Measurements from ENCODE around the gene USP6.
"Not testable (repeated sequence)": the region's sequence is repeated elsewhere in the genome, so short reads cannot be mapped to it uniquely, and the experiment has no call there.

USP6 gene

DNA sequence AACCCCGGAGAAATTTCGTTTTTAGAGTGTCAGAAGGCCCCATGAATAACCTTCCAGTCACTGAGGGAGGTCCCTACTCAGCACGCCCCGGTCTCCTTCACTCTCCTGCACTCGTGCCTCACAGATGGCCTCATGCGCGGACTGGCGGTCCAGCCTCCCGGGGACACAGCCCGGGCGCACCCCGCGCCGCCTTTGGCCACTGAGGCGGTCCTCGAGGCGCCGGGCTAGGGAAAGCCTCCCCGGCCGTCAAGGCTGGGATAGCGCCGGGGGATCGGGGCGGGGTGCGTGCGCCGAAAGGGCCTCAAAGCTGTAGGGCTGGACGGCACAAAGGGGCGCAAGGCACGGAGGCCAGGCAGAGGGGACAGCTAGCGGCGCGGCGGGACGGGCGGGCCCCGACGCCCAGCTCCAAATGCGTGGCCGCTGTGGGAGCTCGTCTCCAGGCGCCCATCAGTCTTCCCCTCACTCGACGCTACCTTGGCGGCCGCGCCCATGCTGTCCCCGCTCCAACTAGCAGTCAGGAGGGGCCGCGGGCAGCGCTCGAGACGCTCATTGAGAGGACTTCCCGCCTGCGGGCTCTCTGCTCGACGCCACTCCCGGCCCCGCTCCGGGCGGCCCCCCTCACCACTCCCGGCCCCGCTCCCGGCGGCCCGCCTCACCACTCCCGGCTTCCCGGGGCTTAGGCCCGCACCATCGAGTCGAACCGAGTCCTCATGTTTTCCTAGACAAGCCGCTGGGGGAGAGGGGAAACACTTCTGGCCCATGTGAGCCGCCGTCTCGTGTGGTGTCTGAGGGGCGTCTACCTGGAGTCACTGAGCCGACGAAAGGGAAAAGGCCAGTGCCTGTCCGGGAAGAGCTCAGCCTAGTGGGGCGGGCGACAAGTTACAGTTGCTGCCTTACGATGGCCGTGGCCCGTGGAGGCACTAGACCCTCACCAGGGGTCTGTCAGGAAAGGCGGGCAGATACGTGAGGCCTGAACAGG lies at the start of gene USP6:
TSS of gene USP6 (plus strand) at position 360 of the 979 bp plus-strand sequence. CDS start 14,336 bp downstream, outside the sequence.
- H3K27me3 ChIP-seq (replicated peaks; ENCODE audit: insufficient read depth, low read length) = no peaks in the 10 kb centered on the region; the same call in 1 of the 2 replicates
- H3K36me3 ChIP-seq (replicated peaks; ENCODE audit: insufficient read depth, low read length) = no peaks in the 10 kb centered on the region
- H3K4me3 ChIP-seq (ENCODE audit: low read length) = no peak within 1 kb of the TSS

DNA sequence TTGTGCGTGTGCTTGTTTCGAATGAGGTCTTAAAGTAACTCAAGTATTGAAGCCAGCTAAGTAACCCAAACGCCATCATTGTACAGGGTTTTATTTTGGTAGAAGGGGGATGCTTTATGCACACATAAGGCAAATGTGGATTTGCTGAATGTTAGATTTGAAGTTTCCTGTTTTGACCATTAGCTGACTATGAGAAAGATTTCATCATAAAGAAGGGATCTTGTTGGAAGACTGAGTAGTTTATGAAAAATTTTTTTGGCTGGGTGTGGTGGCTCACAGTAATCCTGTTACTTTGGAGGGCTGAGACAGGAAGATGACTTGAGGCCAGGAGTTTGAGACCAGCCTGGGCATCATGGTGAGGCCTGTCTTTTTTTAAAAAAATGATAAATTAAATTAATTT lies 47.6 kb upstream of the USP6 start:
- H3K79me2 ChIP-seq (ENCODE audit: low read length) = no peaks in the 10 kb centered on the region
- no peak overlapping the region for H3K4me3 ChIP-seq (ENCODE audit: low read length)
- H3K9me2 ChIP-seq (replicated peaks; ENCODE audit: insufficient read depth, low read length) = no peaks in the 10 kb centered on the region
- no peaks in the 10 kb centered on the region for H3K36me3 ChIP-seq (replicated peaks; ENCODE audit: insufficient read depth, low read length)
- no peaks in the 10 kb centered on the region for H3K4me1 ChIP-seq (ENCODE audit: low read length)
- H2AFZ ChIP-seq (ENCODE audit: low read length) = no peak overlapping the region
- H3K27ac ChIP-seq (ENCODE audit: low read length) = no peak overlapping the region
- no peak overlapping the region for H3K4me2 ChIP-seq (ENCODE audit: low read depth, low read length)
- H3F3A ChIP-seq (ENCODE audit: insufficient read depth, low read length) = no peaks in the 10 kb centered on the region
- DNase-seq = no peak
- H3K9ac ChIP-seq (ENCODE audit: low read length) = no peak overlapping the region
- no peak for TF ChIP-seq EZH2 (optimal IDR thresholded peaks at IDR 0.05; ENCODE audit: low read depth, low read length)
- no peak for TF ChIP-seq CTCF (IDR thresholded peaks at IDR 0.05; ENCODE audit: low read length)
- TF ChIP-seq EZH2phosphoT487 (IDR thresholded peaks at IDR 0.05; ENCODE audit: low read length) = no peak
- no peaks in the 10 kb centered on the region for H4K20me1 ChIP-seq (ENCODE audit: insufficient read depth, low read length)
- no peaks in the 10 kb centered on the region for H3K9me3 ChIP-seq (replicated peaks; ENCODE audit: insufficient read depth, low read length)
- H3K27me3 ChIP-seq (replicated peaks; ENCODE audit: insufficient read depth, low read length) = no peaks in the 10 kb centered on the region

More for the DNA sequence above, at the start of gene USP6:
- DNase-seq = no peak
- Histone ChIP-seq H3K4me1 (ENCODE audit: low read length) (no peaks in the 10 kb centered on the region), H3K9ac (ENCODE audit: low read length) (no peak within 1 kb of the TSS), H3K4me2 (ENCODE audit: low read depth, low read length) (no peak within 1 kb of the TSS), H3K27ac (ENCODE audit: low read length) (no peak within 1 kb of the TSS), H3K79me2 (ENCODE audit: low read length) (peaks cover 6% of the 10 kb centered on the region), H3K9me2 (replicated peaks; ENCODE audit: insufficient read depth, low read length) (no peaks in the 10 kb centered on the region), H3F3A (ENCODE audit: insufficient read depth, low read length) (0 out of 2 replicates have a peak, but pooled peaks cover 3% of the 10 kb centered on the region), H3K9me3 (replicated peaks; ENCODE audit: insufficient read depth, low read length) (no peaks in the 10 kb centered on the region), H2AFZ (ENCODE audit: low read length) (no peak within 1 kb of the TSS), H4K20me1 (ENCODE audit: insufficient read depth, low read length) (no peaks in the 10 kb centered on the region)
- TF ChIP-seq EZH2 (optimal IDR thresholded peaks at IDR 0.05; ENCODE audit: low read depth, low read length) = no peak
- TF ChIP-seq EZH2phosphoT487 (IDR thresholded peaks at IDR 0.05; ENCODE audit: low read length) = no peak
- TF ChIP-seq CTCF (IDR thresholded peaks at IDR 0.05; ENCODE audit: low read length) = no peak

DNA sequence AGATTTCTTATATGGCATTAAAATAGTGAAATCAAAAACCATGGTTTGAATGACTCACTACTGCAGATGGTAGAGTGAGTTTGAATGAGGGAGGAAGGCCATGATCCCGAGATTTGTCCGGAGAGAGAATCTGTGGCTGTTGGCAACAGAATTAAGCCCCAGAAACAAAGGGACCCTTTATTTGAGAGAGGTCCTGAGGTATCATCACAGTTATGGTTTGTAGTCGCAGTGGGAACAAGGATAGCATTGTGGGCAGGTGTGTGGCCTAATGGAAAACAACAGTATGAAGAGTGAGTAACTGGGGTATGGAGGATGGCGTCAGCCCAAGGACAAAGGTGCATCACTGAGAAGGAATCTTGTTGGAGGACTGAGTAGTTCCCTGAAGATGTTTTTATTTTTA lies 46.1 kb upstream of the USP6 start:
- no peak overlapping the region for H3K9ac ChIP-seq (ENCODE audit: low read length)
- no peaks in the 10 kb centered on the region for H3K9me2 ChIP-seq (replicated peaks; ENCODE audit: insufficient read depth, low read length)
- no peak overlapping the region for H3K4me2 ChIP-seq (ENCODE audit: low read depth, low read length)
- no peak overlapping the region for H3K4me3 ChIP-seq (ENCODE audit: low read length)
- no peaks in the 10 kb centered on the region for H3F3A ChIP-seq (ENCODE audit: insufficient read depth, low read length)
- no peaks in the 10 kb centered on the region for H3K4me1 ChIP-seq (ENCODE audit: low read length)
- no peaks in the 10 kb centered on the region for H3K36me3 ChIP-seq (replicated peaks; ENCODE audit: insufficient read depth, low read length)
- TF ChIP-seq CTCF (IDR thresholded peaks at IDR 0.05; ENCODE audit: low read length) = no peak
- TF ChIP-seq EZH2 (optimal IDR thresholded peaks at IDR 0.05; ENCODE audit: low read depth, low read length) = no peak
- TF ChIP-seq EZH2phosphoT487 (IDR thresholded peaks at IDR 0.05; ENCODE audit: low read length) = no peak
- no peak overlapping the region for H2AFZ ChIP-seq (ENCODE audit: low read length)
- no peaks in the 10 kb centered on the region for H3K9me3 ChIP-seq (replicated peaks; ENCODE audit: insufficient read depth, low read length)
- H3K79me2 ChIP-seq (ENCODE audit: low read length) = no peaks in the 10 kb centered on the region
- no peaks in the 10 kb centered on the region for H3K27me3 ChIP-seq (replicated peaks; ENCODE audit: insufficient read depth, low read length)
- no peak for DNase-seq
- no peak overlapping the region for H3K27ac ChIP-seq (ENCODE audit: low read length)
- H4K20me1 ChIP-seq (ENCODE audit: insufficient read depth, low read length) = no peaks in the 10 kb centered on the region

- not testable (repeated sequence) for H3K9me2 ChIP-seq (replicated peaks; ENCODE audit: insufficient read depth, low read length); H4K20me1 ChIP-seq (ENCODE audit: insufficient read depth, low read length); DNase-seq; H3K27me3 ChIP-seq (replicated peaks; ENCODE audit: insufficient read depth, low read length); H3K27ac ChIP-seq (ENCODE audit: low read length); H3K9me3 ChIP-seq (replicated peaks; ENCODE audit: insufficient read depth, low read length); H3K4me3 ChIP-seq (ENCODE audit: low read length); H3K4me1 ChIP-seq (ENCODE audit: low read length); H3F3A ChIP-seq (ENCODE audit: insufficient read depth, low read length); H3K9ac ChIP-seq (ENCODE audit: low read length); H3K4me2 ChIP-seq (ENCODE audit: low read depth, low read length); H3K79me2 ChIP-seq (ENCODE audit: low read length); H3K36me3 ChIP-seq (replicated peaks; ENCODE audit: insufficient read depth, low read length)
- 0 out of 2 replicates have a peak overlapping the region, but pooled peaks have one; percentile 12 for H2AFZ ChIP-seq (ENCODE audit: low read length)
Observed at GRCh38 chr17:5075472-5075871, 40.4 kb upstream of the USP6 start.

DNA sequence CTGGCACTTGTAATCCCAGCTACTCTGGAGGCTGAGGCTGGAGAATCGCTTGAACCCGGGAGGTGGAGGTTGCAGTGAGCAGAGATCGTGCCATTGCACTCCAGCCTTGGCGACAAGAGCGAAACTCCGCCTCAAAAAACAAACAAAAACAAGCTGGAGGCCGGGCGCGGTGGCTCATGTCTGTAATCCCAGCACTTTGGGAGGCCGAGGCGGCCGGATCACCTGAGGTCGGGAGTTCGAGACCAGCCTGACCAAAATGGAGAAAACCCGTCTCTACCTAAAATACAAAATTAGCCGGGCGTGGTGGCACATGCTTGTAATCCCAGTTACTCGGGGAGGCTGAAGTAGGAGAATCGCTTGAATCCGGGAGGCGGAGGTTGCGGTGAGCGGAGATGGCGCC lies 38.6 kb upstream of the USP6 start:
- H3K4me1 ChIP-seq (ENCODE audit: low read length); H3F3A ChIP-seq (ENCODE audit: insufficient read depth, low read length); DNase-seq; H2AFZ ChIP-seq (ENCODE audit: low read length); H3K27ac ChIP-seq (ENCODE audit: low read length); H3K4me3 ChIP-seq (ENCODE audit: low read length); H3K9me2 ChIP-seq (replicated peaks; ENCODE audit: insufficient read depth, low read length); H3K4me2 ChIP-seq (ENCODE audit: low read depth, low read length); H3K79me2 ChIP-seq (ENCODE audit: low read length); H3K27me3 ChIP-seq (replicated peaks; ENCODE audit: insufficient read depth, low read length); H3K9ac ChIP-seq (ENCODE audit: low read length); H3K9me3 ChIP-seq (replicated peaks; ENCODE audit: insufficient read depth, low read length); H4K20me1 ChIP-seq (ENCODE audit: insufficient read depth, low read length); H3K36me3 ChIP-seq (replicated peaks; ENCODE audit: insufficient read depth, low read length): not testable (repeated sequence)

All from MM.1S (cell line).